ENCODE data around the gene NUBPL.
"Not testable (repeated sequence)": the region's sequence is repeated elsewhere in the genome, so short reads cannot be mapped to it uniquely, and the experiment has no call there.

NUBPL gene

DNA sequence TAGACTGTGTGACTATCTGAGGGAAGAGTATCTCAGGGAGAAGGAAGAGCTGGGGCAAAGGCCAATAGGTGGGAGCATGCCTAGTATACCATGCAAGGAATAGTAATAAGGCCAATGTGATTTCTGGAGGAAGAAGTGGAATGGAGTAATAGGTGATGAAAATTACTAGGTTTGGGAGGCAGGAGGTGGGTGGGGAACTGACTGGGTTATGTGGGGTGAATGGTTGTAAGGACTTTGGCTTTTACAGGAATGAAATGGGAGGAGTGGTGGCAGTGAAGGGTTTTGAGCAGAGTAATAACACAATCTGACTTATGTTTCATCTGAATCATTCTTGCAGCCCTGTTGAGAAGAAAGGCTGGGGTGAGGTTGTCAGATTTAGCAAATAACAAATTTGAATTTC, 30.9 kb downstream of the NUBPL start:
- DNase-seq (ENCODE audit: insufficient read length, low spot score) (no peak), FAIRE-seq (no peak)
- TF ChIP-seq POLR2A (IDR thresholded peaks at IDR 0.05; ENCODE audit: low read depth, low read length) (no peak), POLR2AphosphoS5 (IDR thresholded peaks at IDR 0.05; ENCODE audit: low read depth, low read length) (no peak), SPI1 (IDR thresholded peaks at IDR 0.05; ENCODE audit: low read depth, low read length) (no peak), PAX5 (IDR thresholded peaks at IDR 0.05; ENCODE audit: insufficient read depth, low read length, severe bottlenecking) (no peak), POU2F2 (IDR thresholded peaks at IDR 0.05; ENCODE audit: low read depth, low read length) (no peak), TAF1 (IDR thresholded peaks at IDR 0.05; ENCODE audit: low read depth, low read length) (no peak)

DNA sequence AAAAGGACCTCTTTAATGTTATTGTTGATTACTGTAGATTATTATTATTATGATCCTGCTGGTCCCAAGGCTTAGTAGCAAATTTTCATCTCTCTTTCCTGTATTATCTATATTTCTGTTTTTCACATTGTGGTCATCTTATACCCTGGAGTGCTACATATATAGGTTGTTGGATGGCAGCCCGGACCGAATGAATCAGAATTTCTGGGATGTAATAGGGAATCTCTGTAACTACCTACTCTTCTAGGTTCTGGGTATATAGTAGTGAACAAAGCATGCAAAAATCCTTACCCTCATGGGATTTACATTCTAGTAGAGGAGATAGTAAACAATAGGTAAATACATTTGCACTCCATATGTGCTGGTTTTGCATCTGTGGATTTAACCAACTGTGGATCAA, 31.4 kb downstream of the NUBPL start:
- FAIRE-seq, result no peak
- DNase-seq (ENCODE audit: insufficient read length, low spot score), result no peak
- TF ChIP-seq POLR2AphosphoS5 (IDR thresholded peaks at IDR 0.05; ENCODE audit: low read depth, low read length) (no peak), POU2F2 (IDR thresholded peaks at IDR 0.05; ENCODE audit: low read depth, low read length) (no peak), PAX5 (IDR thresholded peaks at IDR 0.05; ENCODE audit: insufficient read depth, low read length, severe bottlenecking) (no peak), TAF1 (IDR thresholded peaks at IDR 0.05; ENCODE audit: low read depth, low read length) (no peak), POLR2A (IDR thresholded peaks at IDR 0.05; ENCODE audit: low read depth, low read length) (no peak), SPI1 (IDR thresholded peaks at IDR 0.05; ENCODE audit: low read depth, low read length) (no peak)

DNA sequence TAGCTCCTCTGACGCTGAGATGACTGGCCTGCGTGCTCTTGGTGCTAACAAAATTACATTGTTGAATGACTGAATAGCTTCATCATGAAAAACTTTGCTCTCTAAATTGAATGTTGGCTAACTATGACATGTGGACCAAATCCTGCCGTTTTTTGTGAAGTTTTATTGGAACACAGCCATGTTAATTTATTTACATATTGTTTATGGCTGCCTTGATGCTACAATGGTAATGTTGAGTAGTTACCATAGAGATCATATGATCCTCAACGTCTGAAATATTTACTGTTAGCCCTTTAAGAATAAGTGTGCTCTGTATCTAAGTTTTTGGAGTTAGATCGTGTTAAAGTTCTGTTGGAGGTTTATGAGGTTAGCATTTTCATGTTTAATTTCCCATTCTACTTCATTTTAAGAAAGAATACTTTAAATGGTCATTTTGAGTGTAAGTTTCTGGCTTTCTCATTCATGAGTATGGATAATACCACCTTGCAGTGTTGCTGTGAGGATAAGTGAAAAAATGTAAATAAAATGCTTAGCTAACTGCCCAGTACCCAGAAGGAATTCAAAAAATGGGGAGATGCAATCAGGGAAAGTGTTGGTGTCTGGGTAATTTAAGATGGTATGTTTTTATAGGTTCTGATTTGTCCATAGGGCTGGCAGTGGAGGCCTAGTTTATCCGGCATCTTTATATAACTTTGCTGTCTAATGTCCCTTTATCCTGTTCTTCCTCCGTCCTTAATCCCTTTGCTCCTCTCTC, 35.3 kb downstream of the NUBPL start:
- no peak for TF ChIP-seq TAF1 (IDR thresholded peaks at IDR 0.05; ENCODE audit: low read depth, low read length)
- no peak for TF ChIP-seq POLR2A (IDR thresholded peaks at IDR 0.05; ENCODE audit: low read depth, low read length)
- TF ChIP-seq POU2F2 (IDR thresholded peaks at IDR 0.05; ENCODE audit: low read depth, low read length), result no peak
- TF ChIP-seq POLR2AphosphoS5 (IDR thresholded peaks at IDR 0.05; ENCODE audit: low read depth, low read length), result no peak
- TF ChIP-seq PAX5 (IDR thresholded peaks at IDR 0.05; ENCODE audit: insufficient read depth, low read length, severe bottlenecking), result no peak
- TF ChIP-seq SPI1 (IDR thresholded peaks at IDR 0.05; ENCODE audit: low read depth, low read length), result no peak
- DNase-seq (ENCODE audit: insufficient read length, low spot score) (no peak), FAIRE-seq (no peak)

- FAIRE-seq (no peak), DNase-seq (ENCODE audit: insufficient read length, low spot score) (no peak)
- TF ChIP-seq PAX5 (IDR thresholded peaks at IDR 0.05; ENCODE audit: insufficient read depth, low read length, severe bottlenecking) (no peak), POLR2A (IDR thresholded peaks at IDR 0.05; ENCODE audit: low read depth, low read length) (no peak), TAF1 (IDR thresholded peaks at IDR 0.05; ENCODE audit: low read depth, low read length) (no peak), SPI1 (IDR thresholded peaks at IDR 0.05; ENCODE audit: low read depth, low read length) (no peak), POLR2AphosphoS5 (IDR thresholded peaks at IDR 0.05; ENCODE audit: low read depth, low read length) (no peak), POU2F2 (IDR thresholded peaks at IDR 0.05; ENCODE audit: low read depth, low read length) (no peak)
Observed at GRCh38 chr14:31605702-31606101, 44.5 kb downstream of the NUBPL start.

DNA sequence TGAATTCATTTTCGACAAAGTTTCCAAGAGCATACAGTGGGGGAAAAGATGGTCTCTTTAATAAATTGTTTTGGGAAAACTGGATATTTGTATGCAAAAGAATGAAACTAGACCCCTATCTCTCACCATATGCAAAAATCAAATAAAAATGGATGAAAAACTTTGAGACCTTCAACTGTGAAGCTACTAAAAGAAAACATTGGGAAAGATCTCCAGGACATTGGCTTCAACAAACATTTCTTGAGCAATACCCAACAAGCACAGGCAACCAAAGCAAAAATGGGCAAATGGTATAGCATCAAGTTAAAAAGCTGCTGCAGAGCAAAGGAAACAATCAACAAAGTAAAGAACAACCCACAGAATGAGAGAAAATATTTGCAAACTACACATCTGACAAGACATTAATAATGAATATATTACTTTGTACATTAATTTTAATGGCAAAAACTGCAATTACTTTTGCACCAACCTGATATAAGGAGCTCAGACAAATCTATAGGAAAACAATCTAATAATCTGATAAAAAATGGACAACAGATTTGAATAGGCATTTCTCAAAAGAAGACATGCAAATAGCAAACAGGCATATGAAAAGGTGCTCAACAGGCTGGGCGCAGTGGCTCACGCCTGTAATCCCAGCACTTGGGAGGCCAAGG, 50.7 kb downstream of the NUBPL start:
- TF ChIP-seq POLR2AphosphoS5 (IDR thresholded peaks at IDR 0.05; ENCODE audit: low read depth, low read length), result no peak
- TF ChIP-seq POU2F2 (IDR thresholded peaks at IDR 0.05; ENCODE audit: low read depth, low read length), result no peak
- TF ChIP-seq POLR2A (IDR thresholded peaks at IDR 0.05; ENCODE audit: low read depth, low read length), result no peak
- TF ChIP-seq TAF1 (IDR thresholded peaks at IDR 0.05; ENCODE audit: low read depth, low read length), result no peak
- TF ChIP-seq SPI1 (IDR thresholded peaks at IDR 0.05; ENCODE audit: low read depth, low read length), result no peak
- no peak for TF ChIP-seq PAX5 (IDR thresholded peaks at IDR 0.05; ENCODE audit: insufficient read depth, low read length, severe bottlenecking)
- DNase-seq (ENCODE audit: insufficient read length, low spot score), result no peak
- no peak for FAIRE-seq

DNA sequence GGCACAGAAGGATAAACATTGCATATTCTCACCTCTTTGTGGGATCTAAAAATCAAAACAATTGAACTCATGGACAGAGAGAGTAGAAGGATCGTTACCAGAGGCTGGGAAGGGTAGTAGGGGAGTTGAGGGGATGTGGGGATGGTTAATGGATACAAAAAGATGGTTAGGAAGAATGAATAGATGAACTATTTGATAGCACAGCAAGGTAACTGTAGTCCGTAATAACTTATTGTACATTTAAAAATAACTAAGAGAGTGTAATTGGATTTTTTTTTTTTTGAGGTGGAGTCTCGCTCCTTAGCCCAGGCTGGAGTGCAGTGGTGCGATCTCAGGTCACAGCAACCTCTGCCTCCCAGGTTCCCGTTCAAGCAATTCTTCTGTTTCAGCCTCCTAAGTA, 52.0 kb downstream of the NUBPL start:
- FAIRE-seq (no peak), DNase-seq (ENCODE audit: insufficient read length, low spot score) (no peak)
- TF ChIP-seq POLR2A (IDR thresholded peaks at IDR 0.05; ENCODE audit: low read depth, low read length) (no peak), PAX5 (IDR thresholded peaks at IDR 0.05; ENCODE audit: insufficient read depth, low read length, severe bottlenecking) (no peak), SPI1 (IDR thresholded peaks at IDR 0.05; ENCODE audit: low read depth, low read length) (no peak), POU2F2 (IDR thresholded peaks at IDR 0.05; ENCODE audit: low read depth, low read length) (no peak)

GRCh38 chr14:31618884-31619283, 57.7 kb downstream of the NUBPL start:
- DNase-seq (ENCODE audit: insufficient read length, low spot score); FAIRE-seq: not testable (repeated sequence)

GRCh38 chr14:31619440-31619839, 58.2 kb downstream of the NUBPL start:
- TF ChIP-seq TAF1 (IDR thresholded peaks at IDR 0.05; ENCODE audit: low read depth, low read length), result no peak
- TF ChIP-seq PAX5 (IDR thresholded peaks at IDR 0.05; ENCODE audit: insufficient read depth, low read length, severe bottlenecking), result no peak
- no peak for TF ChIP-seq SPI1 (IDR thresholded peaks at IDR 0.05; ENCODE audit: low read depth, low read length)
- no peak for TF ChIP-seq POLR2A (IDR thresholded peaks at IDR 0.05; ENCODE audit: low read depth, low read length)
- DNase-seq (ENCODE audit: insufficient read length, low spot score) (no peak), FAIRE-seq (no peak)

GRCh38 chr14:31620898-31621297, 59.7 kb downstream of the NUBPL start:
- not testable (repeated sequence) for FAIRE-seq; DNase-seq (ENCODE audit: insufficient read length, low spot score)

GRCh38 chr14:31622060-31622459, 60.9 kb downstream of the NUBPL start:
- DNase-seq (ENCODE audit: insufficient read length, low spot score), result no peak
- no peak for TF ChIP-seq TAF1 (IDR thresholded peaks at IDR 0.05; ENCODE audit: low read depth, low read length)
- TF ChIP-seq POU2F2 (IDR thresholded peaks at IDR 0.05; ENCODE audit: low read depth, low read length), result no peak
- TF ChIP-seq POLR2AphosphoS5 (IDR thresholded peaks at IDR 0.05; ENCODE audit: low read depth, low read length), result no peak
- TF ChIP-seq SPI1 (IDR thresholded peaks at IDR 0.05; ENCODE audit: low read depth, low read length), result no peak
- FAIRE-seq, result no peak

DNA sequence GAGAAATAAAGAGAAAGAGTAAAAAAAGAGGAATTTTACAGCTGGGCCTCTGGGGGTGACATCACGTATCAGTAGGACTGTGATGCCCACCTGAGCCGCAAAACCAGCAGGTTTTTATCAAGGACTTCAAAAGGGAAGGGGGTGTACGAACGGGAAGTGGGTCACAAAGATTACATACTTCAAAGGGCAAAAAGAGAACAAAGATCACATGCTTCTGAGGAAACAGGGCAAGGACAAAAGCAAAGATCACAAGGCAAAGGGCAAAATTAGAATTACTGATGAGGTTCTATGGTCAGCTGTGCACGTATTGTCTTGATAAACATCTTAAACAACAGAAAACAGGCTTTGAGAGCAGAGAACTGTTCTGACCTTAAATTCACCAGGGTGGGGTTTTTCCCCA, 91.7 kb downstream of the NUBPL start:
- DNase-seq (ENCODE audit: insufficient read length, low spot score), result not testable (repeated sequence)

More for the DNA sequence above, 91.7 kb downstream of the NUBPL start:
- FAIRE-seq, result not testable (repeated sequence)
